Panc1 (cell line): Measurements from ENCODE around the gene CLDN6.

Source experiments
- POLR2AphosphoS5 ChIP-seq: IDR thresholded peaks from 2 replicates; pipeline ENCODE4 v1.6.1; 2012; ENCODE audit warnings: mild to moderate bottlenecking, low read depth, low read length, moderate library complexity
- SIN3A ChIP-seq: IDR thresholded peaks from 2 replicates; pipeline ENCODE4 v1.6.1; 2012; ENCODE audit warnings: low read depth, mild to moderate bottlenecking, low read length, moderate library complexity, borderline replicate concordance; ENCODE audit not compliant: insufficient read depth
- TF ChIP-seq, protein P1 (sequence below): fragments of 450-650 bp; IDR thresholded peaks from 2 replicates; pipeline ENCODE4 v1.5.1; 2017; ENCODE audit warnings: mild to moderate bottlenecking
- TF ChIP-seq, protein P2 (sequence below), 2 experiments: IDR thresholded peaks; 2 replicates each; pipeline ENCODE4 v1.6.1; 2011 to 2012; ENCODE audit warnings: low read depth in 2 of 2, control low read depth in 1 of 2, low read length in 1 of 2, mild to moderate bottlenecking in 1 of 2, moderate library complexity in 1 of 2; ENCODE audit not compliant: insufficient read depth in 1 of 2

- TF ChIP-seq, protein P1, sequence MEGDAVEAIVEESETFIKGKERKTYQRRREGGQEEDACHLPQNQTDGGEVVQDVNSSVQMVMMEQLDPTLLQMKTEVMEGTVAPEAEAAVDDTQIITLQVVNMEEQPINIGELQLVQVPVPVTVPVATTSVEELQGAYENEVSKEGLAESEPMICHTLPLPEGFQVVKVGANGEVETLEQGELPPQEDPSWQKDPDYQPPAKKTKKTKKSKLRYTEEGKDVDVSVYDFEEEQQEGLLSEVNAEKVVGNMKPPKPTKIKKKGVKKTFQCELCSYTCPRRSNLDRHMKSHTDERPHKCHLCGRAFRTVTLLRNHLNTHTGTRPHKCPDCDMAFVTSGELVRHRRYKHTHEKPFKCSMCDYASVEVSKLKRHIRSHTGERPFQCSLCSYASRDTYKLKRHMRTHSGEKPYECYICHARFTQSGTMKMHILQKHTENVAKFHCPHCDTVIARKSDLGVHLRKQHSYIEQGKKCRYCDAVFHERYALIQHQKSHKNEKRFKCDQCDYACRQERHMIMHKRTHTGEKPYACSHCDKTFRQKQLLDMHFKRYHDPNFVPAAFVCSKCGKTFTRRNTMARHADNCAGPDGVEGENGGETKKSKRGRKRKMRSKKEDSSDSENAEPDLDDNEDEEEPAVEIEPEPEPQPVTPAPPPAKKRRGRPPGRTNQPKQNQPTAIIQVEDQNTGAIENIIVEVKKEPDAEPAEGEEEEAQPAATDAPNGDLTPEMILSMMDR, result no peak
- TF ChIP-seq SIN3A, result no peak
- TF ChIP-seq, protein P2, sequence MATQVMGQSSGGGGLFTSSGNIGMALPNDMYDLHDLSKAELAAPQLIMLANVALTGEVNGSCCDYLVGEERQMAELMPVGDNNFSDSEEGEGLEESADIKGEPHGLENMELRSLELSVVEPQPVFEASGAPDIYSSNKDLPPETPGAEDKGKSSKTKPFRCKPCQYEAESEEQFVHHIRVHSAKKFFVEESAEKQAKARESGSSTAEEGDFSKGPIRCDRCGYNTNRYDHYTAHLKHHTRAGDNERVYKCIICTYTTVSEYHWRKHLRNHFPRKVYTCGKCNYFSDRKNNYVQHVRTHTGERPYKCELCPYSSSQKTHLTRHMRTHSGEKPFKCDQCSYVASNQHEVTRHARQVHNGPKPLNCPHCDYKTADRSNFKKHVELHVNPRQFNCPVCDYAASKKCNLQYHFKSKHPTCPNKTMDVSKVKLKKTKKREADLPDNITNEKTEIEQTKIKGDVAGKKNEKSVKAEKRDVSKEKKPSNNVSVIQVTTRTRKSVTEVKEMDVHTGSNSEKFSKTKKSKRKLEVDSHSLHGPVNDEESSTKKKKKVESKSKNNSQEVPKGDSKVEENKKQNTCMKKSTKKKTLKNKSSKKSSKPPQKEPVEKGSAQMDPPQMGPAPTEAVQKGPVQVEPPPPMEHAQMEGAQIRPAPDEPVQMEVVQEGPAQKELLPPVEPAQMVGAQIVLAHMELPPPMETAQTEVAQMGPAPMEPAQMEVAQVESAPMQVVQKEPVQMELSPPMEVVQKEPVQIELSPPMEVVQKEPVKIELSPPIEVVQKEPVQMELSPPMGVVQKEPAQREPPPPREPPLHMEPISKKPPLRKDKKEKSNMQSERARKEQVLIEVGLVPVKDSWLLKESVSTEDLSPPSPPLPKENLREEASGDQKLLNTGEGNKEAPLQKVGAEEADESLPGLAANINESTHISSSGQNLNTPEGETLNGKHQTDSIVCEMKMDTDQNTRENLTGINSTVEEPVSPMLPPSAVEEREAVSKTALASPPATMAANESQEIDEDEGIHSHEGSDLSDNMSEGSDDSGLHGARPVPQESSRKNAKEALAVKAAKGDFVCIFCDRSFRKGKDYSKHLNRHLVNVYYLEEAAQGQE (IDR thresholded peaks at IDR 0.05; ENCODE audit: insufficient read depth in 1 of 2, low read depth in 2 of 2, low read length in 1 of 2), result no peak
- no peak for TF ChIP-seq POLR2AphosphoS5
Measured at GRCh38 chr16:3007059-3007956, 10.7 kb downstream of the CLDN6 start.
